Psoas muscle (tissue), 8 donors: ENCODE results near the gene FMNL2. TPM values are rescaled to one million over a fixed set of nuclear protein-coding genes. Genes with fewer than 3 reads are reported as not detected.
A peak's percentile ranks its signal among the peaks of the same experiment; 100 is the strongest.

Source experiments
- ATAC-seq, 4 donors: fragments of 200-7000 bp; cut with Tn5 transposase; one replicate each; pipeline ENCODE4 v1.9.1; 2020; ENCODE audit warnings: moderate library complexity in 3 of 4, mild to moderate bottlenecking in 2 of 4
- DNase-seq, 2 donors: peaks; one replicate each; pipeline ENCODE4 v3.0.0-alpha.2; 2020
- H3K27ac ChIP-seq: fragments of 200-600 bp; one replicate; pipeline ENCODE4 v1.8.0; 2022
- H3K27me3 ChIP-seq, 3 donors: fragments of 200-600 bp in 1 of 3; one replicate each; pipeline versions ENCODE4 v1.6.1 to v1.8.0; 2013 to 2022; ENCODE audit warnings: low read length in 2 of 3, mild to moderate bottlenecking in 2 of 3, moderate library complexity in 1 of 3; ENCODE audit not compliant: insufficient read depth in 3 of 3
- H3K36me3 ChIP-seq, 2 donors: fragments of 200-600 bp in 1 of 2; one replicate each; pipeline versions ENCODE4 v1.6.1 to v1.8.0; 2013 to 2022; ENCODE audit warnings: low read depth in 1 of 2, mild to moderate bottlenecking in 1 of 2, moderate library complexity in 1 of 2; ENCODE audit not compliant: insufficient read depth in 1 of 2
- H3K4me1 ChIP-seq: fragments of 200-600 bp; one replicate; pipeline ENCODE4 v1.8.0; 2022
- H3K4me3 ChIP-seq: fragments of 200-600 bp; one replicate; pipeline ENCODE4 v1.8.0; 2022; ENCODE audit warnings: mild to moderate bottlenecking
- H3K9me3 ChIP-seq: fragments of 200-600 bp; one replicate; pipeline ENCODE4 v1.8.0; 2022
- WGBS, 3 donors: extraction: QIAGEN DNeasy Blood & Tissue Kit; methylation state at CpG; one replicate each; pipeline versions ENCODE4 v1.1.6 to v1.1.7; 2013; 5-methylcytosine and 5-hydroxymethylcytosine counted together
- intact Hi-C, 2 donors: fragments of 100-400 bp; cut with DNase I; formaldehyde crosslinking; loops; one replicate each; pipeline versions ENCODE4 v1.11.0 to v1.14.2; 2022
- polyA plus RNA-seq, 3 donors: library from polyadenylated mRNA; stranded (reverse); fragments of 200-250 nt; gene quantifications; one replicate each; pipeline ENCODE4 v1.2.3, GENCODE V29; 2013
- total RNA-seq, 4 donors: library from RNA; stranded (reverse); fragmentation: NEBNext Ultra II Directional in 2 of 4; extraction: Animal tissue kit (Norgen Biotek cat#: 25700) in 2 of 4; gene quantifications; one replicate each; pipeline versions ENCODE4 v1.2.1 to v1.2.4, GENCODE V29; 2021 to 2023
- TF ChIP-seq, protein P1 (sequence below): fragments of 200-600 bp; IDR thresholded peaks from one replicate; pipeline ENCODE4 v1.8.0; 2022; ENCODE audit warnings: antibody characterized with exemption
- donor health status: healthy with polysubstance abuse.
- donor health status: DM: no; HTN: no; CAD: no; lungs with moderate emphysema.
- donor health status: Bipolar disorder and iron deficiency.
- donor health status: healthy.
- donor health status: DM: yes; HTN: yes; CAD: no.
- donor health status: DM: no; HTN: no; CAD: no.
- donor health status: DM: no; HTN: no; CAD: no.
- donor health status: DM: yes; HTN: yes; CAD: no.

The FMNL2 gene
- total and polyA plus RNA-seq, 7 donors, result 6.6 to 18.2 (median 11.0) TPM

DNA sequence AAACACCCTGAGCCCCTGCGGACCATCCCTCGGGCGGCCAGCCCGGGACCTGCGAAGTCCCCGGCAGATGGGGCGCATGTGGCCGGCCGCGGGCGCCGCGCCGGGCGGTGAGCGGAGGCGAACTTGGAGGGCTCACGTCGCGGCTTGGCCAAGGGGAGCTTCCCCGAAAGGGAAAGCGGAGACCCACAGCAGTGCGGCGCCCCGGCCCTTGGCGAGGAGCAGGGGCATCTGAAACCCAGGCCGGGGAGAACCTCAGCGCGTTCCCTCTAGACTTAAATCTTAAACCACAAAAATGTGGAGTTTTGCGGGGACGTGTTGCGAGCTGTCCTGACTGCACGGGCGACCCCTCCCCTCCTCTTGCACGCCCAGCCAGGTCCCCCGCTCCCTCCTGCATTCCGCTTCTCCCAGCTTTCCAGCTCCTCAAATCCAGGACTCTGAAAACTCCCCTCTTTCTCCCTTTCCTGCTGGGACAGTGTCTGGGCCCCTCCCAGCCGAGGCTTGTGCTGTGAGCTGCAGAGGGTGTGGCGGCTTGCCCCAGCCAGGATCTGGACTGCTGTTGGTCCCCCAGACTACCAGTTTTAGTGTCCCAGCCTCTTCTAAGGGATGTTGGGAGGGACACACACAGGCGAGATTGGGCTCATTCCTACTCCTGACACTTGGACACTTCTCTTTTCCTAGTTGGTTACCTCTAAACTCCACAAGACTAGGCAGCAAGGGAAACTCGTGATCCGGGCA is 1.3 kb downstream of the FMNL2 start:
- peak; percentile 33 to 66 (median 52) for ATAC-seq
- Histone ChIP-seq H3K36me3 (no peaks in the 10 kb centered on the region), H3K27ac (peak overlapping the region; percentile 92), H3K4me1 (peaks cover 34% of the 10 kb centered on the region), H3K4me3 (peak overlapping the region; percentile 97), H3K27me3 (no peaks in the 10 kb centered on the region), H3K9me3 (no peaks in the 10 kb centered on the region)
- TF ChIP-seq, protein P1, sequence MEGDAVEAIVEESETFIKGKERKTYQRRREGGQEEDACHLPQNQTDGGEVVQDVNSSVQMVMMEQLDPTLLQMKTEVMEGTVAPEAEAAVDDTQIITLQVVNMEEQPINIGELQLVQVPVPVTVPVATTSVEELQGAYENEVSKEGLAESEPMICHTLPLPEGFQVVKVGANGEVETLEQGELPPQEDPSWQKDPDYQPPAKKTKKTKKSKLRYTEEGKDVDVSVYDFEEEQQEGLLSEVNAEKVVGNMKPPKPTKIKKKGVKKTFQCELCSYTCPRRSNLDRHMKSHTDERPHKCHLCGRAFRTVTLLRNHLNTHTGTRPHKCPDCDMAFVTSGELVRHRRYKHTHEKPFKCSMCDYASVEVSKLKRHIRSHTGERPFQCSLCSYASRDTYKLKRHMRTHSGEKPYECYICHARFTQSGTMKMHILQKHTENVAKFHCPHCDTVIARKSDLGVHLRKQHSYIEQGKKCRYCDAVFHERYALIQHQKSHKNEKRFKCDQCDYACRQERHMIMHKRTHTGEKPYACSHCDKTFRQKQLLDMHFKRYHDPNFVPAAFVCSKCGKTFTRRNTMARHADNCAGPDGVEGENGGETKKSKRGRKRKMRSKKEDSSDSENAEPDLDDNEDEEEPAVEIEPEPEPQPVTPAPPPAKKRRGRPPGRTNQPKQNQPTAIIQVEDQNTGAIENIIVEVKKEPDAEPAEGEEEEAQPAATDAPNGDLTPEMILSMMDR, result no peak
- WGBS, 3 donors, result 1 to 3% (median 1%) methylated on average over 33 to 42 of the region's 42 CpGs
- peak; percentile 62 to 81 for DNase-seq
- intact Hi-C loops, result loop anchor here (5.0 to 10.0 kb wide), 7 partner anchors 71 to 379 kb away; partner anchors contain the start of genes ARL6IP6 (in 1 of the 2) and PRPF40A (in 1 of the 2)

DNA sequence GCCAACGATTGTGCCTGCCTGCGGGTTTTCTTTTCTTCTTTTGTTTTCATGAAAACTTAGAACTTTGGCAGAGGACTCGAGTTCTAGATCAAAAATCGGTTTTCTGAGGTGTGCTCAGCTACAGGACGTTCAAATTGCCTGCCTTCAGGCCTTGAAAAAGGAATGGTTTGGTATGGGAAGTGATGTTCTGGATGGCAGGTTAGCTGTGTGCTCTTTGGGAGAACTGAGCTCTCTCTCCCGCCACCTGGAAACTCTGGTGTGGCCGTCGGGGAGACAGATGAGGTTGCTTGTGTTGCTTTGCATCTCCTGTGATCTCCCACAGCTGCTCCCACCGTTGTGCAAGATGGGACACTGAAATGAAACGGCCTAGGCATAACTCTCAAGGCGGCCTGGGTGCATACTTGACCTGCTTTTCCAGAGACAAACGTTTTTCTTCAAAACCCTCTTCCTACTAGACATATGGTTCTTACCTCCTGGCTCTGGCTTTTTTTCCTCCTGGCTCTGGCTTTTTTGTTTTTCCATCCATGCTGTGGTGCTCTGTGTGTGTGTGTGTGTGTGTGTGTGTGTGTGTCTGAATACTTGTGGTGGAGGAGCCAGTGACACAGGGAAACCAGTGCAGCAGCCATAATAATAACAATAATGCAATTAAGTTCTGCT is 2.0 kb downstream of the FMNL2 start:
- Histone ChIP-seq H3K4me3 (peak overlapping the region; percentile 97), H3K4me1 (peaks cover 37% of the 10 kb centered on the region), H3K27ac (peak overlapping the region; percentile 92), H3K9me3 (no peaks in the 10 kb centered on the region), H3K36me3 (no peaks in the 10 kb centered on the region), H3K27me3 (no peaks in the 10 kb centered on the region)
- WGBS, 3 donors, result 17 to 25% (median 20%) methylated on average over 12 of the region's 12 CpGs
- ATAC-seq, result peak; percentile 17 to 40 (median 28)
- intact Hi-C loops, result loop anchor here (5.0 to 10.0 kb wide), 7 partner anchors 70 to 378 kb away; partner anchors contain the start of genes ARL6IP6 (in 1 of the 2) and PRPF40A (in 1 of the 2)
- DNase-seq, result peak; percentile 36 to 54
- TF ChIP-seq, protein P1, result no peak

DNA sequence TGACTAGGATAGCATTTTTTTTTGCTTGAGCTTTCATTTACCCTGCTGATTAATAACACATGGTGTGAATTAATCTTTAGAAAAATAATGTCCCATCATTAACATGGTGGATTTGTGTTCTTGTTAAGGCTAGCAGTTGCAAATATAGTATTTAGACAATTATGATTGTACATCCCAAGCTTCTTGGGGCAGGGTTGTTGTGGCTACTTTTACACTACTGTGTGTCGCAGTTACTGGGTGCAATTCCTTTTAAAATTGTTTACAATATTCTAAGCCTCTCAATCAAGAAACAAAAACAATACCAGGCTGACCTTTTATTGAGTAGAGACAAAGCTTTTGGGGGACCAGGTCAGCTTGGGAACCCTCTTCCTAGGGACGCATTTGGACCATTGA is 2.5 kb downstream of the FMNL2 start:
- intact Hi-C loops, result loop anchor here (5.0 to 10.0 kb wide), 7 partner anchors 70 to 377 kb away; partner anchors contain the start of genes ARL6IP6 (in 1 of the 2) and PRPF40A (in 1 of the 2)
- WGBS, 3 donors, result 43 to 50% (median 48%) methylated on average over 2 of the region's 2 CpGs
- ATAC-seq, result no peak
- H3K4me1 ChIP-seq, result peaks cover 37% of the 10 kb centered on the region
- H3K9me3 ChIP-seq, result no peaks in the 10 kb centered on the region
- DNase-seq, result no peak
- no peaks in the 10 kb centered on the region for H3K27me3 ChIP-seq
- TF ChIP-seq, protein P1, result no peak
- H3K4me3 ChIP-seq, result peak overlapping the region; percentile 97
- no peaks in the 10 kb centered on the region for H3K36me3 ChIP-seq
- no peak overlapping the region for H3K27ac ChIP-seq

DNA sequence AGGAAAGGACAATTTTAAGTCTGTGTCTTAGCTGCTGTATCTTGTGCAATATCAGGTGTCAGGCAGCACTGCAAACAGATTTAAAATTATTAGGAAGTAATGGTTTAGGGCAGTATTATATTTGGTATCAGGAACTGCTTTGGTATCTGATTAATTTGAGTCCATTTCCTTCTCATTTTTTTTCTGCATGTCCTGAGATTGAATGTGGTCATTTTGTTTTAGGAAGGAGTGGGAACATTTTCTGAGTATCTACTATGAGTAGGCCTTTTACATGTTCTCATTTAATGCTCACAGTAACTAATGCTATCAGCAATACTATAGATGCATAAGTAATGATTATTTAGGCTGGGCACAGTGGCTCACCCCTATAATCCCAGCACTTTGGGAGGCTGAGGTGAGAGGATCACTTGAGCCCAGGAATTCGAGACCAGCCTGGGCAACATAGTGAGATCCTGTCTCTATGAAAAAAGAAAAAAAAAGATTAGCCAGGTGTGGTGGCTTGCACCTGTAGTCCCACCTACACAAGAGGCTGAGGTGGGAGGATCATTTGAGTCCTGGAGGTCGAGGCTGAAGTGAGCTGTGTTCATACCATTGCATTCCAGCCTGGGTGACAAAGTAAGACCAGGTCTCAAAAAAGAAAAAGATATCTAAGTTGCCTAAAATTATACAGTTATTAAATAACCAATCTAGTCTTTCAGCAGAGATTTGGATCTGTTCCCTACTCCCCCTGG is 4.7 kb downstream of the FMNL2 start:
- H3K36me3 ChIP-seq, result peaks cover 4 to 9% of the 10 kb centered on the region in 2 donors
- DNase-seq (no peak), ATAC-seq (no peak)
- WGBS, 3 donors, result 88 to 92% (median 89%) methylated on average over 2 of the region's 2 CpGs
- H3K9me3 ChIP-seq, result no peaks in the 10 kb centered on the region
- TF ChIP-seq, protein P1, result no peak
- H3K4me3 ChIP-seq, result no peak overlapping the region
- peaks cover 40% of the 10 kb centered on the region for H3K4me1 ChIP-seq
- H3K27me3 ChIP-seq, result no peaks in the 10 kb centered on the region
- H3K27ac ChIP-seq, result no peak overlapping the region
- intact Hi-C loops, result loop anchor here (5.0 to 10.0 kb wide), 8 partner anchors 68 to 375 kb away; partner anchors contain the start of genes ARL6IP6 (in 1 of the 2) and PRPF40A (in 1 of the 2)
